RWPE1 (cell line): Measurements from ENCODE around the gene RHBDL3.

Experiments used
- CTCF ChIA-PET: fragments of 350-600 bp; sonication (Branson Sonifier 250); formaldehyde crosslinking; extraction: SDS; loops from one replicate; lab custom pipeline; 2021; lab: Yijun Ruan, JAX
- POLR2A ChIA-PET: fragments of 400-600 bp; formaldehyde crosslinking; extraction: SDS; loops from one replicate; lab custom pipeline; 2020; ENCODE audit warnings: antibody characterized with exemption; ENCODE audit not compliant: low non-redundant PET; lab: Yijun Ruan, JAX
- DNase-seq: peaks from one replicate; pipeline ENCODE4 v3.0.0; 2012; ENCODE audit warnings: low spot score
- H3K27ac ChIP-seq: fragments of 450-650 bp; 2 replicates; pipeline ENCODE4 v1.5.1; 2017
- CTCF ChIP-seq: fragments of 450-650 bp; conservative IDR thresholded peaks from 2 replicates; pipeline ENCODE4 v1.5.1; 2017; ENCODE audit warnings: low read depth, mild to moderate bottlenecking

The RHBDL3 gene

GRCh38 chr17:32271844-32272243 is 6.2 kb downstream of the RHBDL3 start:
- no peak for TF ChIP-seq CTCF
- POLR2A ChIA-PET: no interaction called here

GRCh38 chr17:32274101-32274500 is 8.5 kb downstream of the RHBDL3 start:
- no peak for TF ChIP-seq CTCF
- POLR2A ChIA-PET: interaction anchor here (0.5 kb wide), 1 partner anchor 93 kb away, joined by 6 read pairs; no protein-coding TSS in a partner anchor
- CTCF ChIA-PET: interaction anchor here (0.6 kb wide), 1 partner anchor 19 kb away, joined by 3 read pairs; no protein-coding TSS in a partner anchor

More at GRCh38 chr17:32271844-32272243, 6.2 kb downstream of the RHBDL3 start:
- H3K27ac ChIP-seq: no peak overlapping the region
- no peak for DNase-seq
- CTCF ChIA-PET: no interaction called here

GRCh38 chr17:32274643-32275042 is 9.0 kb downstream of the RHBDL3 start:
- POLR2A ChIA-PET: interaction anchor here (0.5 kb wide), 1 partner anchor 94 kb away, joined by 6 read pairs; no protein-coding TSS in a partner anchor
- TF ChIP-seq CTCF: no peak
- no peak for DNase-seq
- H3K27ac ChIP-seq: no peak overlapping the region
- CTCF ChIA-PET: interaction anchor here (0.6 kb wide), 1 partner anchor 18 kb away, joined by 3 read pairs; no protein-coding TSS in a partner anchor

More at GRCh38 chr17:32274101-32274500, 8.5 kb downstream of the RHBDL3 start:
- H3K27ac ChIP-seq: no peak overlapping the region
- DNase-seq: no peak

GRCh38 chr17:32275060-32276042 is 9.7 kb downstream of the RHBDL3 start:
- no peak for TF ChIP-seq CTCF
- no peak overlapping the region for H3K27ac ChIP-seq
- DNase-seq: peak; percentile 52
- ChIA-PET CTCF (interaction anchor here (0.6 kb wide), 1 partner anchor 17 kb away, joined by 3 read pairs; no protein-coding TSS in a partner anchor), POLR2A (no interaction called here)

GRCh38 chr17:32276171-32276601 is 10.6 kb downstream of the RHBDL3 start:
- no peak for DNase-seq
- CTCF ChIA-PET: no interaction called here
- no peak overlapping the region for H3K27ac ChIP-seq
- TF ChIP-seq CTCF: no peak
- POLR2A ChIA-PET: no interaction called here

GRCh38 chr17:32277284-32277683 is 11.7 kb downstream of the RHBDL3 start:
- TF ChIP-seq CTCF: no peak
- no peak overlapping the region for H3K27ac ChIP-seq
- no peak for DNase-seq
- ChIA-PET POLR2A (no interaction called here), CTCF (no interaction called here)
